Measurements from ENCODE around the gene SLIT3.

GRCh38 chr5:168883281-168883741 is 417.6 kb downstream of the SLIT3 start:
- no peak for TF ChIP-seq TAF1 (IDR thresholded peaks at IDR 0.05; ENCODE audit: low read depth, low read length)
- TF ChIP-seq POLR2AphosphoS5 (IDR thresholded peaks at IDR 0.05; ENCODE audit: low read depth, low read length), result no peak
- TF ChIP-seq POLR2A (IDR thresholded peaks at IDR 0.05; ENCODE audit: low read depth, low read length), result no peak

Data from GM12891 (cell line).